Hematopoietic multipotent progenitor cell treated with erythropoietin and hydrocortisone succinate and interleukin-3 and kit ligand, for 8 days (in vitro differentiated cells): ENCODE results near the gene XIAP.
A peak's percentile ranks its signal among the peaks of the same experiment; 100 is the strongest.
"Not testable (repeated sequence)": the region's sequence is repeated elsewhere in the genome, so short reads cannot be mapped to it uniquely, and the experiment has no call there.

Source experiments
- DNase-seq: peaks from one replicate; pipeline ENCODE4 v3.0.0-alpha.2; 2015

Gene XIAP

GRCh38 chrX:123876844-123877243, 17.0 kb downstream of the XIAP start:
- DNase-seq: no peak

- no peak for DNase-seq
Observed at GRCh38 chrX:123878252-123878721, 18.4 kb downstream of the XIAP start.

GRCh38 chrX:123881330-123881729, 21.5 kb downstream of the XIAP start:
- DNase-seq: no peak

- no peak for DNase-seq
Observed at GRCh38 chrX:123882391-123882790, 22.5 kb downstream of the XIAP start.

- peak; percentile 66 for DNase-seq
Observed at GRCh38 chrX:123884809-123885408, 25.1 kb downstream of the XIAP start.

- DNase-seq: no peak
Observed at GRCh38 chrX:123899701-123900100, 39.8 kb downstream of the XIAP start.

GRCh38 chrX:123903261-123903660, 43.4 kb downstream of the XIAP start:
- DNase-seq: not testable (repeated sequence)

GRCh38 chrX:123905332-123905731, 45.5 kb downstream of the XIAP start:
- no peak for DNase-seq

GRCh38 chrX:123906557-123907316, 46.9 kb downstream of the XIAP start:
- peak; percentile 8 for DNase-seq

- DNase-seq: no peak
Observed at GRCh38 chrX:123909523-123909922, 49.7 kb downstream of the XIAP start.

- DNase-seq: no peak
Observed at GRCh38 chrX:123917069-123917468, 57.2 kb downstream of the XIAP start.

- no peak for DNase-seq
Observed at GRCh38 chrX:123918106-123918721, 58.4 kb downstream of the XIAP start.

- DNase-seq: no peak
Observed at GRCh38 chrX:123920105-123920785, 60.4 kb downstream of the XIAP start.

- no peak for DNase-seq
Observed at GRCh38 chrX:123923211-123923610, 63.4 kb downstream of the XIAP start.

GRCh38 chrX:123924186-123924585, 64.3 kb downstream of the XIAP start:
- no peak for DNase-seq

- DNase-seq: no peak
Observed at GRCh38 chrX:123927845-123928244, 68.0 kb downstream of the XIAP start.

GRCh38 chrX:123932055-123932454, 72.2 kb downstream of the XIAP start:
- not testable (repeated sequence) for DNase-seq

GRCh38 chrX:123943074-123943473, 83.2 kb downstream of the XIAP start:
- no peak for DNase-seq

GRCh38 chrX:123943488-123943887, 83.6 kb downstream of the XIAP start:
- DNase-seq: no peak

GRCh38 chrX:123949846-123950245, 90.0 kb downstream of the XIAP start:
- DNase-seq: no peak

GRCh38 chrX:123959281-123960063, 99.6 kb downstream of the XIAP start:
- DNase-seq: peak; percentile 59

GRCh38 chrX:123960956-123961267, 101.1 kb downstream of the XIAP start:
- no peak for DNase-seq
